WTC11 (cell line): Measurements from ENCODE around the gene EBF3. TPM values are rescaled to one million over a fixed set of nuclear protein-coding genes. Genes with fewer than 3 reads are reported as not detected.

Experiments
- ATAC-seq: fragments of 200-7000 bp; cut with Tn5 transposase; 2 replicates; pipeline ENCODE4 v1.10.0; 2021; ENCODE audit warnings: mild to moderate bottlenecking, moderate library complexity
- CTCF ChIA-PET: fragments of 300-600 bp; sonication (Branson Sonifier 250); formaldehyde crosslinking; loops from one replicate; lab custom pipeline; 2021; ENCODE audit warnings: antibody characterized with exemption; lab: Charles Lee
- POLR2A ChIA-PET: fragments of 350-600 bp; sonication (Branson Sonifier 250); formaldehyde crosslinking; loops from one replicate; lab custom pipeline; 2021; ENCODE audit warnings: antibody characterized with exemption; lab: Charles Lee
- DNase-seq: peaks from one replicate; pipeline ENCODE4 v3.0.0; 2021; ENCODE audit warnings: low spot score
- H3K27ac Mint-ChIP-seq: 2 replicates; pipeline ENCODE4 v1.8.0; 2021; ENCODE audit warnings: mixed read lengths
- H3K27me3 Mint-ChIP-seq: 2 replicates; pipeline ENCODE4 v1.8.0; 2021; ENCODE audit warnings: low read depth, mild to moderate bottlenecking, moderate library complexity, mixed read lengths
- H3K36me3 Mint-ChIP-seq: 2 replicates; pipeline ENCODE4 v1.8.0; 2021; ENCODE audit warnings: mixed read lengths
- H3K4me1 Mint-ChIP-seq: 2 replicates; pipeline ENCODE4 v1.8.0; 2022; ENCODE audit warnings: mixed read lengths
- H3K4me3 Mint-ChIP-seq: 2 replicates; pipeline ENCODE4 v1.8.0; 2021; ENCODE audit warnings: mild to moderate bottlenecking, moderate library complexity, mixed read lengths
- H3K9me3 Mint-ChIP-seq: 2 replicates; pipeline ENCODE4 v1.8.0; 2021; ENCODE audit warnings: mixed read lengths
- ATF1 ChIP-seq: sonication (generic); formaldehyde crosslinking; IDR thresholded peaks from 2 replicates; pipeline ENCODE4 v1.8.1; 2023; ENCODE audit warnings: mild to moderate bottlenecking, moderate library complexity, missing genetic modification reagents
- CREM ChIP-seq: sonication (generic); formaldehyde crosslinking; IDR thresholded peaks from 2 replicates; pipeline ENCODE4 v1.8.1; 2022; ENCODE audit warnings: mild to moderate bottlenecking, missing genetic modification reagents, moderate library complexity
- EMX1 ChIP-seq: fragments of 250-450 bp; sonication (Bioruptor Pico); IDR thresholded peaks from 2 replicates; pipeline ENCODE4 v1.8.0; 2021; ENCODE audit warnings: mild to moderate bottlenecking
- NFE2L1 ChIP-seq: sonication (generic); formaldehyde crosslinking; IDR thresholded peaks from 2 replicates; pipeline ENCODE4 v1.8.1; 2023; ENCODE audit warnings: missing genetic modification reagents
- NFYB ChIP-seq: sonication (generic); formaldehyde crosslinking; conservative IDR thresholded peaks from 2 replicates; pipeline ENCODE4 v1.8.0; 2022; ENCODE audit warnings: low read depth, missing genetic modification reagents
- RORB ChIP-seq: fragments of 250-450 bp; sonication (Bioruptor Pico); IDR thresholded peaks from 2 replicates; pipeline ENCODE4 v1.9.0; 2021; ENCODE audit warnings: mild to moderate bottlenecking
- SMAD4 ChIP-seq: sonication (generic); formaldehyde crosslinking; IDR thresholded peaks from 2 replicates; pipeline ENCODE4 v1.8.0; 2022; ENCODE audit warnings: mild to moderate bottlenecking, missing genetic modification reagents
- ZNF232 ChIP-seq: sonication (generic); formaldehyde crosslinking; IDR thresholded peaks from 2 replicates; pipeline ENCODE4 v1.8.0; 2022; ENCODE audit warnings: mild to moderate bottlenecking, missing genetic modification reagents
- ZNF263 ChIP-seq: sonication (generic); formaldehyde crosslinking; IDR thresholded peaks from 2 replicates; pipeline ENCODE4 v1.8.1; 2022; ENCODE audit warnings: low read depth, mild to moderate bottlenecking, moderate library complexity, missing genetic modification reagents
- ZNF396 ChIP-seq: fragments of 250-450 bp; sonication (Bioruptor Pico); IDR thresholded peaks from 2 replicates; pipeline ENCODE4 v1.8.0; 2021; ENCODE audit warnings: mild to moderate bottlenecking, moderate library complexity, borderline replicate concordance
- total RNA-seq: library from RNA; stranded (reverse); gene quantifications from 3 replicates; pipeline ENCODE4 v1.2.3, GENCODE V29; 2021
- TF ChIP-seq, protein P1 (sequence below): sonication (generic); formaldehyde crosslinking; IDR thresholded peaks from 2 replicates; pipeline ENCODE4 v1.8.1; 2022; ENCODE audit warnings: mild to moderate bottlenecking, missing genetic modification reagents, moderate library complexity, borderline replicate concordance
- TF ChIP-seq, protein P2 (sequence below): fragments of 250-450 bp; sonication (Bioruptor Pico); IDR thresholded peaks from 2 replicates; pipeline ENCODE4 v1.9.0; 2021; ENCODE audit warnings: mild to moderate bottlenecking, borderline replicate concordance
- TF ChIP-seq, protein P3 (sequence below): sonication (generic); formaldehyde crosslinking; IDR thresholded peaks from 2 replicates; pipeline ENCODE4 v1.8.0; 2022; ENCODE audit warnings: mild to moderate bottlenecking, missing genetic modification reagents
- TF ChIP-seq, protein P4 (sequence below): sonication (generic); formaldehyde crosslinking; IDR thresholded peaks from 2 replicates; pipeline ENCODE4 v1.8.1; 2022; ENCODE audit warnings: mild to moderate bottlenecking, moderate library complexity, missing genetic modification reagents
- TF ChIP-seq, protein P5 (sequence below): sonication (generic); formaldehyde crosslinking; IDR thresholded peaks from 2 replicates; pipeline ENCODE4 v1.8.1; 2023; ENCODE audit warnings: mild to moderate bottlenecking, missing genetic modification reagents, borderline replicate concordance
- TF ChIP-seq, protein P6 (sequence below): sonication (generic); formaldehyde crosslinking; IDR thresholded peaks from 2 replicates; pipeline ENCODE4 v1.8.0; 2023; ENCODE audit warnings: mild to moderate bottlenecking, missing genetic modification reagents
- TF ChIP-seq, protein P7 (sequence below): sonication (generic); formaldehyde crosslinking; IDR thresholded peaks from 2 replicates; pipeline ENCODE4 v1.8.1; 2022; ENCODE audit warnings: low read depth, missing genetic modification reagents, borderline replicate concordance

Gene EBF3
- total RNA-seq, 1 experiment from 2014 or later, result 1.2 TPM

DNA sequence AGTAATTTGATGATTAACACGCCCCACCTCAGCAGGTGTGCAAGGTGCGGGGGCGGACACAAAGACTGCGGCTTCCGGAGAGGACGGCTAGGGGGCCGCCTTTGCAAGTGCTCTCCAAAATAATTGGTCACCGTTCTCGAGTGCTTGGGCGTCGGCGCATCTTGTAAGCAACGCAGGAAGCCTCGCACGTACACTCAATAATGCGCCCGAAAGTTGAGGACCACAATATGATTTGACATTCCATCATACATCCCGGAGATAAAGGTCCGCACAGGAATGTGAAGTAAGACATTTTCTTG lies 114.7 kb downstream of the EBF3 start:
- POLR2A ChIA-PET, result no interaction called here

DNA sequence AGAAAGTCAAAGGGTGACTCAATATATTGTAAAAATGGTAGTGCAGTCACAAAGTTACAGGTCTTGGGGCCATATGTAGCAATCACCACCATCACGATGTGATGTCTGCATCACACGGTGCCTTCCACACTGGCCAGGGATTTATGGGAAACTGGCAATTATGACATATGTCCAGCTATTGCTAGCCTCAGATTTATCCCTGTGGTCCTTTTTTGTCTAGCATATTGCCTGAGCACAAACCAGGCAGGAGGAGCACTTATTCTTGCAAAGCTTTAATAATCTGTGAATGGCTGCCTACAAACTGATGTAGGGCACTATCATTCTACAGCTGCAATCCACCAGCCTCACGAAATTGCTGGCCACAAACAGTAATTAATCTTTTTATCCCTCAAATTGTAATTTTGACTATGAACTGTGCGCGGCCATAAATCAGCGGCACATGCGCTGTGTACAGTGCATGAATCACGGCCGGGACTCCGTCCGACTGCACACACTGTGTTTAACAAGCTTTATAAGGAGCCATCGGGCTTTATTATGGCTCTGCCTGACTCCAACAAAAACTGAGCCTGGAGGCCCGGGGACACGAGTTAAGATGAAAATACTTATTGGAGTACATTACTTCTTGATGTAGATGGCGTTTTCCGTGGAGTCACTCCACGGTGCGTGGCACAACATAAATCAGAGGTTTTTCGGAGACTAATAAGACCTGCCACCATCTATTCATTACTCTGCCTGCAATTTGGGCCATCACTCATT lies 115.2 kb downstream of the EBF3 start:
- Mint-ChIP-seq H3K27ac (no peak overlapping the region), H3K27me3 (no peaks in the 10 kb centered on the region)
- ATAC-seq, result no peak
- TF ChIP-seq, protein P1, sequence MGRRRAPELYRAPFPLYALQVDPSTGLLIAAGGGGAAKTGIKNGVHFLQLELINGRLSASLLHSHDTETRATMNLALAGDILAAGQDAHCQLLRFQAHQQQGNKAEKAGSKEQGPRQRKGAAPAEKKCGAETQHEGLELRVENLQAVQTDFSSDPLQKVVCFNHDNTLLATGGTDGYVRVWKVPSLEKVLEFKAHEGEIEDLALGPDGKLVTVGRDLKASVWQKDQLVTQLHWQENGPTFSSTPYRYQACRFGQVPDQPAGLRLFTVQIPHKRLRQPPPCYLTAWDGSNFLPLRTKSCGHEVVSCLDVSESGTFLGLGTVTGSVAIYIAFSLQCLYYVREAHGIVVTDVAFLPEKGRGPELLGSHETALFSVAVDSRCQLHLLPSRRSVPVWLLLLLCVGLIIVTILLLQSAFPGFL (CRISPR knock-in tag), result no peak
- TF ChIP-seq, protein P2, sequence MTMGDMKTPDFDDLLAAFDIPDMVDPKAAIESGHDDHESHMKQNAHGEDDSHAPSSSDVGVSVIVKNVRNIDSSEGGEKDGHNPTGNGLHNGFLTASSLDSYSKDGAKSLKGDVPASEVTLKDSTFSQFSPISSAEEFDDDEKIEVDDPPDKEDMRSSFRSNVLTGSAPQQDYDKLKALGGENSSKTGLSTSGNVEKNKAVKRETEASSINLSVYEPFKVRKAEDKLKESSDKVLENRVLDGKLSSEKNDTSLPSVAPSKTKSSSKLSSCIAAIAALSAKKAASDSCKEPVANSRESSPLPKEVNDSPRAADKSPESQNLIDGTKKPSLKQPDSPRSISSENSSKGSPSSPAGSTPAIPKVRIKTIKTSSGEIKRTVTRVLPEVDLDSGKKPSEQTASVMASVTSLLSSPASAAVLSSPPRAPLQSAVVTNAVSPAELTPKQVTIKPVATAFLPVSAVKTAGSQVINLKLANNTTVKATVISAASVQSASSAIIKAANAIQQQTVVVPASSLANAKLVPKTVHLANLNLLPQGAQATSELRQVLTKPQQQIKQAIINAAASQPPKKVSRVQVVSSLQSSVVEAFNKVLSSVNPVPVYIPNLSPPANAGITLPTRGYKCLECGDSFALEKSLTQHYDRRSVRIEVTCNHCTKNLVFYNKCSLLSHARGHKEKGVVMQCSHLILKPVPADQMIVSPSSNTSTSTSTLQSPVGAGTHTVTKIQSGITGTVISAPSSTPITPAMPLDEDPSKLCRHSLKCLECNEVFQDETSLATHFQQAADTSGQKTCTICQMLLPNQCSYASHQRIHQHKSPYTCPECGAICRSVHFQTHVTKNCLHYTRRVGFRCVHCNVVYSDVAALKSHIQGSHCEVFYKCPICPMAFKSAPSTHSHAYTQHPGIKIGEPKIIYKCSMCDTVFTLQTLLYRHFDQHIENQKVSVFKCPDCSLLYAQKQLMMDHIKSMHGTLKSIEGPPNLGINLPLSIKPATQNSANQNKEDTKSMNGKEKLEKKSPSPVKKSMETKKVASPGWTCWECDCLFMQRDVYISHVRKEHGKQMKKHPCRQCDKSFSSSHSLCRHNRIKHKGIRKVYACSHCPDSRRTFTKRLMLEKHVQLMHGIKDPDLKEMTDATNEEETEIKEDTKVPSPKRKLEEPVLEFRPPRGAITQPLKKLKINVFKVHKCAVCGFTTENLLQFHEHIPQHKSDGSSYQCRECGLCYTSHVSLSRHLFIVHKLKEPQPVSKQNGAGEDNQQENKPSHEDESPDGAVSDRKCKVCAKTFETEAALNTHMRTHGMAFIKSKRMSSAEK (CRISPR knock-in tag), result no peak
- no peak for TF ChIP-seq ZNF232
- TF ChIP-seq RORB (CRISPR knock-in tag), result no peak
- TF ChIP-seq SMAD4 (CRISPR knock-in tag), result no peak
- TF ChIP-seq, protein P3, sequence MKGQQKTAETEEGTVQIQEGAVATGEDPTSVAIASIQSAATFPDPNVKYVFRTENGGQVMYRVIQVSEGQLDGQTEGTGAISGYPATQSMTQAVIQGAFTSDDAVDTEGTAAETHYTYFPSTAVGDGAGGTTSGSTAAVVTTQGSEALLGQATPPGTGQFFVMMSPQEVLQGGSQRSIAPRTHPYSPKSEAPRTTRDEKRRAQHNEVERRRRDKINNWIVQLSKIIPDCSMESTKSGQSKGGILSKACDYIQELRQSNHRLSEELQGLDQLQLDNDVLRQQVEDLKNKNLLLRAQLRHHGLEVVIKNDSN (CRISPR knock-in tag), result no peak
- TF ChIP-seq, protein P4, sequence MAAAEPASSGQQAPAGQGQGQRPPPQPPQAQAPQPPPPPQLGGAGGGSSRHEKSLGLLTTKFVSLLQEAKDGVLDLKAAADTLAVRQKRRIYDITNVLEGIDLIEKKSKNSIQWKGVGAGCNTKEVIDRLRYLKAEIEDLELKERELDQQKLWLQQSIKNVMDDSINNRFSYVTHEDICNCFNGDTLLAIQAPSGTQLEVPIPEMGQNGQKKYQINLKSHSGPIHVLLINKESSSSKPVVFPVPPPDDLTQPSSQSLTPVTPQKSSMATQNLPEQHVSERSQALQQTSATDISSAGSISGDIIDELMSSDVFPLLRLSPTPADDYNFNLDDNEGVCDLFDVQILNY, result no peak
- TF ChIP-seq, protein P5, sequence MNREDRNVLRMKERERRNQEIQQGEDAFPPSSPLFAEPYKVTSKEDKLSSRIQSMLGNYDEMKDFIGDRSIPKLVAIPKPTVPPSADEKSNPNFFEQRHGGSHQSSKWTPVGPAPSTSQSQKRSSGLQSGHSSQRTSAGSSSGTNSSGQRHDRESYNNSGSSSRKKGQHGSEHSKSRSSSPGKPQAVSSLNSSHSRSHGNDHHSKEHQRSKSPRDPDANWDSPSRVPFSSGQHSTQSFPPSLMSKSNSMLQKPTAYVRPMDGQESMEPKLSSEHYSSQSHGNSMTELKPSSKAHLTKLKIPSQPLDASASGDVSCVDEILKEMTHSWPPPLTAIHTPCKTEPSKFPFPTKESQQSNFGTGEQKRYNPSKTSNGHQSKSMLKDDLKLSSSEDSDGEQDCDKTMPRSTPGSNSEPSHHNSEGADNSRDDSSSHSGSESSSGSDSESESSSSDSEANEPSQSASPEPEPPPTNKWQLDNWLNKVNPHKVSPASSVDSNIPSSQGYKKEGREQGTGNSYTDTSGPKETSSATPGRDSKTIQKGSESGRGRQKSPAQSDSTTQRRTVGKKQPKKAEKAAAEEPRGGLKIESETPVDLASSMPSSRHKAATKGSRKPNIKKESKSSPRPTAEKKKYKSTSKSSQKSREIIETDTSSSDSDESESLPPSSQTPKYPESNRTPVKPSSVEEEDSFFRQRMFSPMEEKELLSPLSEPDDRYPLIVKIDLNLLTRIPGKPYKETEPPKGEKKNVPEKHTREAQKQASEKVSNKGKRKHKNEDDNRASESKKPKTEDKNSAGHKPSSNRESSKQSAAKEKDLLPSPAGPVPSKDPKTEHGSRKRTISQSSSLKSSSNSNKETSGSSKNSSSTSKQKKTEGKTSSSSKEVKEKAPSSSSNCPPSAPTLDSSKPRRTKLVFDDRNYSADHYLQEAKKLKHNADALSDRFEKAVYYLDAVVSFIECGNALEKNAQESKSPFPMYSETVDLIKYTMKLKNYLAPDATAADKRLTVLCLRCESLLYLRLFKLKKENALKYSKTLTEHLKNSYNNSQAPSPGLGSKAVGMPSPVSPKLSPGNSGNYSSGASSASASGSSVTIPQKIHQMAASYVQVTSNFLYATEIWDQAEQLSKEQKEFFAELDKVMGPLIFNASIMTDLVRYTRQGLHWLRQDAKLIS, result no peak
- TF ChIP-seq EMX1 (CRISPR knock-in tag), result no peak
- TF ChIP-seq NFE2L1 (CRISPR knock-in tag), result no peak
- TF ChIP-seq CREM (CRISPR knock-in tag), result no peak
- TF ChIP-seq, protein P6, sequence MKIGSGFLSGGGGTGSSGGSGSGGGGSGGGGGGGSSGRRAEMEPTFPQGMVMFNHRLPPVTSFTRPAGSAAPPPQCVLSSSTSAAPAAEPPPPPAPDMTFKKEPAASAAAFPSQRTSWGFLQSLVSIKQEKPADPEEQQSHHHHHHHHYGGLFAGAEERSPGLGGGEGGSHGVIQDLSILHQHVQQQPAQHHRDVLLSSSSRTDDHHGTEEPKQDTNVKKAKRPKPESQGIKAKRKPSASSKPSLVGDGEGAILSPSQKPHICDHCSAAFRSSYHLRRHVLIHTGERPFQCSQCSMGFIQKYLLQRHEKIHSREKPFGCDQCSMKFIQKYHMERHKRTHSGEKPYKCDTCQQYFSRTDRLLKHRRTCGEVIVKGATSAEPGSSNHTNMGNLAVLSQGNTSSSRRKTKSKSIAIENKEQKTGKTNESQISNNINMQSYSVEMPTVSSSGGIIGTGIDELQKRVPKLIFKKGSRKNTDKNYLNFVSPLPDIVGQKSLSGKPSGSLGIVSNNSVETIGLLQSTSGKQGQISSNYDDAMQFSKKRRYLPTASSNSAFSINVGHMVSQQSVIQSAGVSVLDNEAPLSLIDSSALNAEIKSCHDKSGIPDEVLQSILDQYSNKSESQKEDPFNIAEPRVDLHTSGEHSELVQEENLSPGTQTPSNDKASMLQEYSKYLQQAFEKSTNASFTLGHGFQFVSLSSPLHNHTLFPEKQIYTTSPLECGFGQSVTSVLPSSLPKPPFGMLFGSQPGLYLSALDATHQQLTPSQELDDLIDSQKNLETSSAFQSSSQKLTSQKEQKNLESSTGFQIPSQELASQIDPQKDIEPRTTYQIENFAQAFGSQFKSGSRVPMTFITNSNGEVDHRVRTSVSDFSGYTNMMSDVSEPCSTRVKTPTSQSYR, result no peak
- no peak for TF ChIP-seq ZNF396 (CRISPR knock-in tag)
- TF ChIP-seq ATF1 (CRISPR knock-in tag), result no peak
- no peak for TF ChIP-seq NFYB
- TF ChIP-seq, all 79 proteins: peak for 0
- CTCF ChIA-PET, result interaction anchor here (1.3 kb wide), 1 partner anchor 18 kb away, joined by 3 read pairs; no protein-coding TSS in a partner anchor
- H3K4me1 Mint-ChIP-seq, result peaks cover 37% of the 10 kb centered on the region
- DNase-seq, result no peak
- H3K4me3 Mint-ChIP-seq, result no peak overlapping the region
- POLR2A ChIA-PET, result no interaction called here
- H3K36me3 Mint-ChIP-seq, result no peaks in the 10 kb centered on the region
- no peaks in the 10 kb centered on the region for H3K9me3 Mint-ChIP-seq

More for the DNA sequence above, 114.7 kb downstream of the EBF3 start:
- Mint-ChIP-seq H3K27ac (no peak overlapping the region), H3K9me3 (no peaks in the 10 kb centered on the region), H3K4me3 (no peak overlapping the region), H3K27me3 (no peaks in the 10 kb centered on the region), H3K4me1 (peaks cover 38% of the 10 kb centered on the region), H3K36me3 (no peaks in the 10 kb centered on the region)
- no peak for TF ChIP-seq ZNF263 (CRISPR knock-in tag)
- TF ChIP-seq, protein P7, sequence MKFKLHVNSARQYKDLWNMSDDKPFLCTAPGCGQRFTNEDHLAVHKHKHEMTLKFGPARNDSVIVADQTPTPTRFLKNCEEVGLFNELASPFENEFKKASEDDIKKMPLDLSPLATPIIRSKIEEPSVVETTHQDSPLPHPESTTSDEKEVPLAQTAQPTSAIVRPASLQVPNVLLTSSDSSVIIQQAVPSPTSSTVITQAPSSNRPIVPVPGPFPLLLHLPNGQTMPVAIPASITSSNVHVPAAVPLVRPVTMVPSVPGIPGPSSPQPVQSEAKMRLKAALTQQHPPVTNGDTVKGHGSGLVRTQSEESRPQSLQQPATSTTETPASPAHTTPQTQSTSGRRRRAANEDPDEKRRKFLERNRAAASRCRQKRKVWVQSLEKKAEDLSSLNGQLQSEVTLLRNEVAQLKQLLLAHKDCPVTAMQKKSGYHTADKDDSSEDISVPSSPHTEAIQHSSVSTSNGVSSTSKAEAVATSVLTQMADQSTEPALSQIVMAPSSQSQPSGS, result no peak
- CTCF ChIA-PET, result no interaction called here
- ATAC-seq (no peak), DNase-seq (no peak)
